PC-3 (cell line): ENCODE data around the gene COL2A1. TPM values are rescaled to one million over a fixed set of nuclear protein-coding genes. Genes with fewer than 3 reads are reported as not detected.

Experiments used
- ATAC-seq: fragments of 200-7000 bp; cut with Tn5 transposase; 2 replicates; pipeline ENCODE4 v1.9.1; 2020; ENCODE audit warnings: mild to moderate bottlenecking, moderate library complexity
- BruUV-seq: library from RNA; stranded (reverse); fragments of 400-500 nt; replicated peaks from 2 replicates; lab custom pipeline; 2021; lab: Mats Ljungman, UMichigan
- CTCF ChIA-PET: fragments of 300-600 bp; sonication (Branson Sonifier 250); formaldehyde crosslinking; loops from one replicate; lab custom pipeline; 2022; ENCODE audit warnings: antibody characterized with exemption; lab: Charles Lee
- POLR2A ChIA-PET: fragments of 300-600 bp; sonication (Branson Sonifier 250); formaldehyde crosslinking; loops from one replicate; lab custom pipeline; 2022; ENCODE audit warnings: antibody characterized with exemption; ENCODE audit not compliant: unreplicated experiment; lab: Charles Lee
- DNase-seq: peaks from one replicate; pipeline ENCODE4 v3.0.0-alpha.2; 2015
- H2AFZ ChIP-seq: fragments of 300-600 bp; sonication (generic); 2 replicates; pipeline ENCODE4 v1.6.0; 2016; ENCODE audit warnings: antibody characterized with exemption, low read length
- H3F3A ChIP-seq: fragments of 300-600 bp; sonication (generic); one replicate; pipeline ENCODE4 v1.6.0; 2017; ENCODE audit warnings: antibody characterized with exemption, low read length, control low read depth, mild to moderate bottlenecking; ENCODE audit not compliant: unreplicated experiment
- H3K27ac ChIP-seq: fragments of 300-600 bp; sonication (generic); 2 replicates; pipeline ENCODE4 v1.5.1; 2016; ENCODE audit warnings: mild to moderate bottlenecking, low read length
- H3K27me3 ChIP-seq: fragments of 300-600 bp; sonication (generic); 2 replicates; pipeline ENCODE4 v1.6.1; 2016; ENCODE audit warnings: low read length, mixed read lengths
- H3K36me3 ChIP-seq: fragments of 300-600 bp; sonication (generic); 2 replicates; pipeline ENCODE4 v1.6.1; 2016; ENCODE audit warnings: low read depth, mixed run types, low read length, mixed read lengths
- H3K4me1 ChIP-seq: fragments of 300-600 bp; sonication (generic); 2 replicates; pipeline ENCODE4 v1.5.1; 2016; ENCODE audit warnings: low read length; ENCODE audit not compliant: insufficient read depth
- H3K4me2 ChIP-seq: fragments of 300-600 bp; sonication (generic); 2 replicates; pipeline ENCODE4 v1.6.0; 2016; ENCODE audit warnings: low read length
- H3K4me3 ChIP-seq: fragments of 300-600 bp; sonication (generic); 2 replicates; pipeline ENCODE4 v1.5.1; 2016; ENCODE audit warnings: mild to moderate bottlenecking, low read length, mixed read lengths
- H3K79me2 ChIP-seq: fragments of 300-600 bp; sonication (generic); 2 replicates; pipeline ENCODE4 v1.6.1; 2017; ENCODE audit warnings: low read length, mixed read lengths
- H3K9ac ChIP-seq: fragments of 300-600 bp; sonication (generic); 2 replicates; pipeline ENCODE4 v1.6.0; 2016; ENCODE audit warnings: mild to moderate bottlenecking, low read length
- H3K9me2 ChIP-seq: fragments of 300-600 bp; sonication (generic); replicated peaks from 2 replicates; pipeline ENCODE4 v1.6.1; 2016; ENCODE audit warnings: mixed run types, low read length, mixed read lengths
- H3K9me3 ChIP-seq: fragments of 300-600 bp; sonication (generic); 2 replicates; pipeline ENCODE4 v1.6.1; 2016; ENCODE audit warnings: low read length, mixed read lengths
- H4K20me1 ChIP-seq: fragments of 300-600 bp; sonication (generic); 2 replicates; pipeline ENCODE4 v1.6.1; 2016; ENCODE audit warnings: low read length, mixed read lengths
- CTCF ChIP-seq: fragments of 300-600 bp; sonication (generic); conservative IDR thresholded peaks from 2 replicates; pipeline ENCODE4 v1.5.1; 2017; ENCODE audit warnings: antibody characterized with exemption, low read depth, mild to moderate bottlenecking, low read length
- EZH2 ChIP-seq: fragments of 300-600 bp; sonication (generic); IDR thresholded peaks from one replicate; pipeline ENCODE4 v1.6.1; 2017; ENCODE audit warnings: antibody characterized with exemption, mild to moderate bottlenecking, low read length; ENCODE audit not compliant: unreplicated experiment
- EZH2phosphoT487 ChIP-seq: fragments of 300-600 bp; sonication (generic); IDR thresholded peaks from 2 replicates; pipeline ENCODE4 v1.6.1; 2018; ENCODE audit warnings: mild to moderate bottlenecking, antibody characterized with exemption, low read length, borderline replicate concordance
- intact Hi-C: fragments of 100-400 bp; cut with micrococcal nuclease; formaldehyde crosslinking; loops from 2 replicates; pipeline ENCODE4 v1.9.0; 2023
- total RNA-seq: library from RNA; depleted of rRNA; stranded (reverse); fragments of >200 nt; gene quantifications from 2 replicates; pipeline ENCODE4 v1.2.3, GENCODE V29; 2014

Gene COL2A1
- total RNA-seq, 1 experiment from 2014 or later = 6.7 TPM

- Histone ChIP-seq H3K4me1 (peaks cover 11% of the 10 kb centered on the region), H2AFZ (no peak overlapping the region), H3K27me3 (no peaks in the 10 kb centered on the region), H3K36me3 (no peaks in the 10 kb centered on the region), H3K27ac (no peak overlapping the region), H3K9me2 (no peaks in the 10 kb centered on the region), H3F3A (no peaks in the 10 kb centered on the region), H3K4me2 (no peak overlapping the region), H3K9ac (no peak overlapping the region), H4K20me1 (no peaks in the 10 kb centered on the region), H3K79me2 (no peaks in the 10 kb centered on the region), H3K4me3 (no peak overlapping the region), H3K9me3 (no peaks in the 10 kb centered on the region)
- intact Hi-C loops = no loop called here
- POLR2A ChIA-PET = no interaction called here
- no peak for ATAC-seq
- CTCF ChIA-PET = no interaction called here
- no peak for TF ChIP-seq CTCF
- TF ChIP-seq EZH2phosphoT487 = no peak
- TF ChIP-seq EZH2 = no peak
- DNase-seq = no peak
- BruUV-seq = no TSS peak
These were observed 65.2 kb downstream of the COL2A1 start for GRCh38 chr12:47939009-47939601.

GRCh38 chr12:47938594-47938993 lies 65.7 kb downstream of the COL2A1 start:
- no TSS peak for BruUV-seq
- Histone ChIP-seq H3K4me2 (0 out of 2 replicates have a peak overlapping the region, but pooled peaks have one; percentile 19), H3F3A (no peaks in the 10 kb centered on the region), H3K9ac (no peak overlapping the region), H3K9me3 (no peaks in the 10 kb centered on the region), H2AFZ (no peak overlapping the region), H3K79me2 (no peaks in the 10 kb centered on the region), H3K9me2 (no peaks in the 10 kb centered on the region), H3K4me3 (no peak overlapping the region), H4K20me1 (no peaks in the 10 kb centered on the region), H3K27me3 (no peaks in the 10 kb centered on the region), H3K27ac (no peak overlapping the region), H3K4me1 (peaks cover 11% of the 10 kb centered on the region), H3K36me3 (no peaks in the 10 kb centered on the region)
- ChIA-PET POLR2A (no interaction called here), CTCF (no interaction called here)
- ATAC-seq = no peak
- TF ChIP-seq EZH2 (no peak), EZH2phosphoT487 (no peak), CTCF (no peak)
- intact Hi-C loops = no loop called here
- DNase-seq = no peak

GRCh38 chr12:47938093-47938492 lies 66.2 kb downstream of the COL2A1 start:
- POLR2A ChIA-PET = no interaction called here
- CTCF ChIA-PET = no interaction called here
- H3K4me2 ChIP-seq = 0 out of 2 replicates have a peak overlapping the region, but pooled peaks have one; percentile 19

More at GRCh38 chr12:47938093-47938492, 66.2 kb downstream of the COL2A1 start:
- DNase-seq (peak; percentile 44), ATAC-seq (peak; percentile 49)
- TF ChIP-seq CTCF (no peak), EZH2 (no peak), EZH2phosphoT487 (no peak)
- no peaks in the 10 kb centered on the region for H3K9me3 ChIP-seq
- H4K20me1 ChIP-seq = no peaks in the 10 kb centered on the region
- peaks cover 11% of the 10 kb centered on the region for H3K4me1 ChIP-seq
- no peaks in the 10 kb centered on the region for H3K36me3 ChIP-seq
- no peak overlapping the region for H3K9ac ChIP-seq
- H3K79me2 ChIP-seq = no peaks in the 10 kb centered on the region
- no peak overlapping the region for H2AFZ ChIP-seq
- intact Hi-C loops = no loop called here
- H3K4me3 ChIP-seq = no peak overlapping the region
- BruUV-seq = no TSS peak
- H3K27me3 ChIP-seq = no peaks in the 10 kb centered on the region
- no peaks in the 10 kb centered on the region for H3K9me2 ChIP-seq
- no peak overlapping the region for H3K27ac ChIP-seq
- no peaks in the 10 kb centered on the region for H3F3A ChIP-seq
